Activated CD4-positive, alpha-beta T cell treated with anti-CD3 and anti-CD28 coated beads for 36 hours (primary cell): ENCODE results near the gene CACFD1. TPM values are rescaled to one million over a fixed set of nuclear protein-coding genes. Genes with fewer than 3 reads are reported as not detected.

Experiments used
- ATAC-seq: fragments of 200-7000 bp; cut with Tn5 transposase; one replicate; pipeline ENCODE4 v1.10.0; 2021; ENCODE audit warnings: mild to moderate bottlenecking, moderate library complexity
- CTCF ChIA-PET: fragments of 350-600 bp; sonication (Branson Sonifier 250); formaldehyde crosslinking; loops from one replicate; lab custom pipeline; 2021; ENCODE audit warnings: antibody characterized with exemption; lab: Charles Lee
- POLR2A ChIA-PET: fragments of 350-600 bp; sonication (Branson Sonifier 250); formaldehyde crosslinking; loops from one replicate; lab custom pipeline; 2021; ENCODE audit warnings: antibody characterized with exemption, inconsistent platforms; lab: Charles Lee
- DNase-seq: peaks from one replicate; pipeline ENCODE4 v3.0.0-alpha.2; 2020
- H3K27ac Mint-ChIP-seq: one replicate; pipeline ENCODE4 v1.8.0; 2021; ENCODE audit warnings: mixed read lengths
- H3K27me3 Mint-ChIP-seq: one replicate; pipeline ENCODE4 v1.8.0; 2021; ENCODE audit warnings: mixed read lengths
- H3K36me3 Mint-ChIP-seq: one replicate; pipeline ENCODE4 v1.8.0; 2021; ENCODE audit warnings: low read depth, mixed read lengths
- H3K4me1 Mint-ChIP-seq: one replicate; pipeline ENCODE4 v1.8.0; 2021; ENCODE audit warnings: mixed read lengths
- H3K4me3 Mint-ChIP-seq: one replicate; pipeline ENCODE4 v1.8.0; 2021; ENCODE audit warnings: mild to moderate bottlenecking, moderate library complexity, mixed read lengths
- H3K9me3 Mint-ChIP-seq: one replicate; pipeline ENCODE4 v1.8.0; 2021; ENCODE audit warnings: low read depth, mixed read lengths
- intact Hi-C, 2 experiments: fragments of 100-400 bp; cut with DNase I in 1 of 2; cut with micrococcal nuclease in 1 of 2; formaldehyde crosslinking; loops; one replicate each; pipeline versions ENCODE4 v1.14.2 to v1.15.1; 2022 to 2024; cut with DNase I, micrococcal nuclease
- total RNA-seq, 2 experiments: library from RNA; stranded (reverse); gene quantifications; one replicate each; pipeline ENCODE4 v1.2.3, GENCODE V29; 2021

Gene CACFD1
- total RNA-seq, 2 experiments from 2014 or later = 0.87 to 0.90 TPM

DNA sequence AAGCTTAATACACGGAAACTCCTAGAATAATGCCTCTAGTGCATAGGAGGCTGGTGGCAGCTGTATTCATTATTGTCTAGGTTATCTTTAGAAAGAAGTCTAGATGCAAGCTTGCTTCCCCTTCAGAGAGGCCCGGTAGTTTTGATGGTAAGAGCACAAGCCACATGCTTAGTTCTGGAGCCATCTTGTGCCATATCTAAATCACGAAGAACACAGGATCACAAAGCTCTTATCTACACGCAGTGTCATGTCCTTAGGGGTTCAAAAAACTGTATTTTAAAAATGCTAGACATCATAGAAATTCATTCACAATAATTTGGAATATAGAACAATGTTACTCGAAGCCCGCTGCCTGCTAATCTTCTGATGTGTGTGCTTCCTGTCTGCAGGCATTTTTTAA lies 6.2 kb downstream of the CACFD1 start:
- intact Hi-C loops = no loop called here
- no peaks in the 10 kb centered on the region for H3K36me3 Mint-ChIP-seq
- DNase-seq (no peak), ATAC-seq (no peak)
- no peaks in the 10 kb centered on the region for H3K9me3 Mint-ChIP-seq
- H3K4me3 Mint-ChIP-seq = no peak overlapping the region
- ChIA-PET POLR2A (no interaction called here), CTCF (interaction anchor here (1.6 kb wide), 1 partner anchor 14 kb away, joined by 3 read pairs; the partner anchor contains the start of gene SLC2A6)
- no peaks in the 10 kb centered on the region for H3K4me1 Mint-ChIP-seq
- no peaks in the 10 kb centered on the region for H3K27me3 Mint-ChIP-seq
- no peak overlapping the region for H3K27ac Mint-ChIP-seq

DNA sequence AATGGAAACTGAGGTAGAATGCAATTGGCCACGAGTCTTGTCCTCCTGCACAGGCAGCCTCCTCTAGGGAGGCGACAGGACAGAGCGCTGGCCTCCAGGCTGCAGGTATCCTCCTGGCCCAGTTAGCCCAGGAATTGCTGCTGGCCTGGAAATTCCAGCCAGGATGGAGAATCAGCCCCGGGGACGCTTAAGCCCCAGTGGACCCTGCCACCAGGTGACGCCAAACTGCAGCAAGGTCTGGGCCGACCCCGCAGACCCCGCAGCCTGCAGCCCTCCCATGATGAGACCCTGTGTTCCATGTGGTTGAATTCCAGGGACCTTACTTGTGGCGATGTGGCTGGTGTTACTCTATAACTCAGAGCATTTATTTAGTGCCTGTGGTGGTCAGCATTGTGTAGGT lies 7.3 kb downstream of the CACFD1 start:
- Mint-ChIP-seq H3K4me1 (no peaks in the 10 kb centered on the region), H3K9me3 (no peaks in the 10 kb centered on the region), H3K27me3 (no peaks in the 10 kb centered on the region), H3K4me3 (no peak overlapping the region), H3K36me3 (no peaks in the 10 kb centered on the region), H3K27ac (no peak overlapping the region)
- ChIA-PET CTCF (no interaction called here), POLR2A (no interaction called here)
- DNase-seq (no peak), ATAC-seq (no peak)
- intact Hi-C loops = no loop called here

DNA sequence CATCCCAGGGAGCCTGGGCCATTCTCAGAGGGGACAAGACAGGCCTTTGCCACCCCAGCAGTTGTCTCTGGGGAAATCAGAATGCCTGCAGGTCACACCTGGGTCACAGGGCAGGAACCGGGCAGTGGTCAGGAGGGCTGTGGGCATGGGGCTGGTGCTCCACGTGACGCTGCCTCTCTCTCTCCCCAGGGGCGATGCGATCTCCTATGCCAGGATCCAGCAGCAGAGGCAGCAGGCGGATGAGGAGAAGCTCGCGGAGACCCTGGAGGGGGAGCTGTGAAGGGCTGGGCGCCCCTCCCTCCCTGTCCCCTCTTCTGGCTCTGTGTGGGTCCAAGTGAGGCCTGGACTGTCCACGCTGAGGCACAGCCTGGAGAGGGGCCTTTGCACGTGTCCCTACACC lies 8.6 kb downstream of the CACFD1 start:
- no peaks in the 10 kb centered on the region for H3K9me3 Mint-ChIP-seq
- ChIA-PET CTCF (interaction anchor here (0.7 kb wide), 1 partner anchor 274 kb away, joined by 3 read pairs; no protein-coding TSS in a partner anchor), POLR2A (no interaction called here)
- H3K4me1 Mint-ChIP-seq = no peaks in the 10 kb centered on the region
- H3K27ac Mint-ChIP-seq = no peak overlapping the region
- no peak overlapping the region for H3K4me3 Mint-ChIP-seq
- intact Hi-C loops = no loop called here
- DNase-seq (no peak), ATAC-seq (no peak)
- no peaks in the 10 kb centered on the region for H3K36me3 Mint-ChIP-seq
- no peaks in the 10 kb centered on the region for H3K27me3 Mint-ChIP-seq

DNA sequence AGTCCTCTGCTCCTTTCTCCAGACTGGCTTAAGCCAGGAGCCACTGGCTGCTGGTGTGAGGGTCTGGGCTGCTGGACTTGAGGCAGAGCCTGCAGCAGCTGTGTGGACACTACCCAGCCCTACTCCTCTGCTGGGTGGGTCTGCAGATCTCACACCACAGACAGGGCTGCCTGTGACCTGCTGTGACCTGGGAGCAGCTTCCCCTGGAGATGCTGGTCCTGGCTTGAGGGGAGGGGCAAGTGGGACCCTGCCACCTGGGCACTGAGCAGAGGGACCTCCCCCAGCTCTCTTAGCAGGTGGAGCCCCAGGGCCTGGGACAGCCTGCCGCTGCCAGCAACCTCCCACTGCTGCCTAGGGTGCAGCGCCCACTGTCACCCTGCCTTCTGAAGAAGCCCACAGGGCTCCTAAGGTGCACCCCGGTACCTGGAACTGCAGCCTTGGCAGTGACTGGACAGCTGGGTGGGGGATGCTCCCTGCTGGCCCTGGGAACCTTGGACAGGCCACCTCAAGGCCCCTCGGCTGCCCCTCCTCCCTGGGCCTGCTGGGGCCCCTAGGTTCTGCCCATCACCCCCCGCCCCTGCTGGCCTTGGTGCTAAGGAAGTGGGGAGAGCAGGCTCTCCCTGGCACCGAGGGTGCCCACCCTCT lies 9.1 kb downstream of the CACFD1 start:
- Mint-ChIP-seq H3K4me3 (no peak overlapping the region), H3K27ac (no peak overlapping the region), H3K36me3 (no peaks in the 10 kb centered on the region), H3K4me1 (no peaks in the 10 kb centered on the region), H3K27me3 (no peaks in the 10 kb centered on the region), H3K9me3 (no peaks in the 10 kb centered on the region)
- ChIA-PET POLR2A (no interaction called here), CTCF (no interaction called here)
- ATAC-seq (no peak), DNase-seq (no peak)
- intact Hi-C loops = no loop called here

DNA sequence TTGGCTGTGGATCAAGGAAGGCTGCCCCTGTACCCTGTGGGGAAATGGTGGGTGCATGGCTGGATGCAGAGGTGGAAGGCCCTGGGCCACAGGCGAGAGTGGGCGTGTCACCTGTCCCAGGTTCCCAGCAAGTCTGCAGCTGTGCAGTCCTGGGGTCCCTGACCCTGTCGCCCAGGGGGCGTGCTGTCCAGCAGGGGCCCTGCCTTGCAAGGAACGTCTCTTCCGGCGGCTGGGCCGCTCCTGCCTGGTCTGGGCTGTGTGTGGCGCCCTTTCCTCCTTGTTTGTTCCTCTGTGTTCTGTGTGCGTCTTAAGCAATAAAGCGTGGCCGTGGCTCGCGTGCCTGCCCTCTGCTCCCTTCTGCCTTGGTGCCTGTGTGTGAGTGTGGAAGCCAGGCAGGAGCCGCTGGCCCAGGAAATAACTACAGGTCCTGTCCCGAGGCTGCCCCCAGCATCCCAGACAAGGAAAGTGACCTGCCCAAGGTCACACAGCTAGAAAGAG lies 10.7 kb downstream of the CACFD1 start:
- H3K4me3 Mint-ChIP-seq = no peak overlapping the region
- H3K4me1 Mint-ChIP-seq = no peaks in the 10 kb centered on the region
- H3K27ac Mint-ChIP-seq = no peak overlapping the region
- ChIA-PET POLR2A (no interaction called here), CTCF (no interaction called here)
- H3K36me3 Mint-ChIP-seq = no peaks in the 10 kb centered on the region
- DNase-seq = no peak
- no peak for ATAC-seq
- no peaks in the 10 kb centered on the region for H3K27me3 Mint-ChIP-seq
- intact Hi-C loops = no loop called here
- no peaks in the 10 kb centered on the region for H3K9me3 Mint-ChIP-seq

DNA sequence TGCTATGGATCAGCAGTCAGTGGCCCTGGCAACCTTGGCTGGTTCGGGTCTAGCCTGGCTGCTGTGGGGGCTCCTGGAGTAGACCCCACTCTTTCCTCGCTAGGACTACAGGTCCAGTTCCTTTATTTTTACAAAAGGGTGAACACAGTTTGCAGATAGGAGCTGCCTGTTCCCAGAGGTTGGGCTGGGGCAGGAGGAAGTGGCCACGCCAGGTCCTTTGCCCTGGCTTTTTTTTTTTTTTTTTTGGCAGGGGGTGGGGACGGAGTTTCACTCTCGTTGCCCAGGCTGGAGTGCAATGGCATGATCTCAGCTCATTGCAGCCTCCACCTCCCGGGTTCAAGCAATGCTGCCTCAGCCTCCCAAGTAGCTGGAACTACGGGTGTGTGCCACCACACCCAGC lies 11.2 kb downstream of the CACFD1 start:
- Mint-ChIP-seq H3K27me3 (no peaks in the 10 kb centered on the region), H3K36me3 (no peaks in the 10 kb centered on the region), H3K9me3 (no peaks in the 10 kb centered on the region), H3K4me1 (no peaks in the 10 kb centered on the region), H3K4me3 (no peak overlapping the region), H3K27ac (no peak overlapping the region)
- DNase-seq = no peak
- ATAC-seq = no peak
- POLR2A ChIA-PET = interaction anchor here (0.7 kb wide), 1 partner anchor 97 kb away, joined by 4 read pairs; no protein-coding TSS in a partner anchor
- CTCF ChIA-PET = interaction anchor here (0.7 kb wide), 1 partner anchor 1717 kb away, joined by 3 read pairs; no protein-coding TSS in a partner anchor
- intact Hi-C loops = no loop called here

DNA sequence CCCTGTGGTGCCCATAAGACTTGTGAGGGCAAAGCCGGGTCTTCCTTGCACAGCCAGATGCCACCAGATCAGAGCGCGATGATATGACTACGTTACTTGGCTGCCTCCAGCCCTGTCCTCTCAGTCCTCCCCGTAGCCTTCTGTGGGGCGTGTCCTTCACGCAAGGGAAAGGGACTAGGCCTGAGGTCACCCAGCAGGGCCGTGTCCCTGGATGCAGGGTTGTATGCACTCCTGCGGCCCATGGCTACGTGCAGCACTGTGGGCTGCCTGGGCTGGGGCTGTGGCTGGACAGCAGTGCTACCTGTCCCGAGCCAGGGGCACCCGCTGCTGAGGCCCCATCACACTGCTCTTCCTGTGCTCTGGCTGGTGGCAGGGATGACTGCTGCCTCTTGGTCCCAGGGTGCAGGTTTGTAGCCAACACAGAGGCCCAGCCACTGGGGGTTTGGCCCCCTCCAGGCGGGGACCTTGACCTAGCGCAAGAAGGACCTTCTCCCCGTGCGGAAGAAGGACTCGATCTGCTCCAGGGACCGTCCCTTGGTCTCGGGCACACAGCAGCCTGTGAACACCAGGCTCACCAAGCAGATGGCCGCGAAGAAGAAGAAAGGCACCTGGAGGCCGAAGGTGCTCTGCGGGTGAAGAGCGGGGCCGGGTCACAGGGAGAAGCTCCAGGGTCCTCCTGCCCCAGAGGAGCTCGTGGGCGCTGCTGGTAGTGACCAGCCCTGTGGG lies 11.9 kb downstream of the CACFD1 start:
- DNase-seq = no peak
- ATAC-seq = no peak
- Mint-ChIP-seq H3K4me1 (no peaks in the 10 kb centered on the region), H3K9me3 (no peaks in the 10 kb centered on the region), H3K27ac (no peak overlapping the region), H3K36me3 (no peaks in the 10 kb centered on the region), H3K27me3 (no peaks in the 10 kb centered on the region), H3K4me3 (no peak overlapping the region)
- ChIA-PET POLR2A (interaction anchor here (0.7 kb wide), 1 partner anchor 98 kb away, joined by 4 read pairs; no protein-coding TSS in a partner anchor), CTCF (interaction anchor here (0.7 kb wide), 1 partner anchor 1717 kb away, joined by 3 read pairs; no protein-coding TSS in a partner anchor)
- intact Hi-C loops = no loop called here

DNA sequence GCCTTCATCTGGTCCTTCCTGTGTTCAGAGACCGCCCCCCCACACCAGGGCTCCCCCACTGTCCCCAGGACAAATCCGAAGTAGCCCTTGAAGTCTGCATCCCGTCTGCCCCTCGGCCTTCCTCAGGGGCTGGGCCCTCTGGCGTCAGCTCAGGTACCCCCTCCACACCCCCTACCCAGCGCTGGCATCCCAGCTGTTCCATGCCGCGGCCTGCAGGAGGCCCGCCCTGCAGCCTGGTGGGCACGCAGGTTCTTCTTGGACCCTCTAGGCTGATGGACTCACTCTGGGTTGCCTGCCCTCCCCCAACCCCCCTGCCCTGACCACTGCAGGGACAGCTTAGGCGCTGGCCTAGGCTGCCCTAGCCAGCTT lies 12.5 kb downstream of the CACFD1 start:
- Mint-ChIP-seq H3K27me3 (no peaks in the 10 kb centered on the region), H3K4me3 (no peak overlapping the region), H3K9me3 (no peaks in the 10 kb centered on the region), H3K27ac (no peak overlapping the region), H3K4me1 (no peaks in the 10 kb centered on the region), H3K36me3 (no peaks in the 10 kb centered on the region)
- ChIA-PET CTCF (no interaction called here), POLR2A (no interaction called here)
- DNase-seq (no peak), ATAC-seq (no peak)
- intact Hi-C loops = no loop called here

DNA sequence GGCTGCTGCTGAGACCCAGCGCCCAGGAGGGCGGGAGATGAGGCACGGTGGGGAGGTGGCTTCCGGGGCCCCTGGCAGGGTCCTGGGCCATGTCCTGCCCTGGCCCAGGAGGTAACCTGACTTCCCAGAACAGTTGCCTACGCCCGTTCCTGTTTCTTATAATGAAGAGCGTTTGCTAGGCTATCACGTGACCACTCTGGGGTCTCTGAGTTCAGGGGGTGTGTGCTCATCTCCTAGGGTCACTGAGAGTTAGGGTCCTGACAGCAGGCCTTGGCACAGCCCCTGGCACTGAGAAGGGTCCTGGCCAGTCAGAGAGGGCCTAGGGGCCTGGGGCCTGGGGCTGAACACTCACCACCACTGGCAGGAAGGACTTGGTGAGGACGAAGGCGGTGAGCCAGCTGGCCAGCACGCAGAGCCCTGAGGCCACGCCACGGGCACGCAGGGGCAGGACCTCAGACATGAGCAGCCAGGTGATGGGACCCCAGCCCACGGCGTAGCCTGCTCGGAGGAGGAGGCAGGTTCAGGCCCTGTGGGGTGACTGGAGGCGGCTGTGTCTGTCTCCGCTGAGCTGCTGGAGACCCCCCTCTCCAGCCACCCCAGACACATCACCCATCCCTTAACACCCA lies 13.1 kb downstream of the CACFD1 start:
- Mint-ChIP-seq H3K9me3 (no peaks in the 10 kb centered on the region), H3K36me3 (no peaks in the 10 kb centered on the region), H3K27ac (no peak overlapping the region), H3K4me1 (no peaks in the 10 kb centered on the region), H3K27me3 (no peaks in the 10 kb centered on the region), H3K4me3 (no peak overlapping the region)
- ChIA-PET POLR2A (no interaction called here), CTCF (no interaction called here)
- intact Hi-C loops = no loop called here
- DNase-seq (no peak), ATAC-seq (no peak)

DNA sequence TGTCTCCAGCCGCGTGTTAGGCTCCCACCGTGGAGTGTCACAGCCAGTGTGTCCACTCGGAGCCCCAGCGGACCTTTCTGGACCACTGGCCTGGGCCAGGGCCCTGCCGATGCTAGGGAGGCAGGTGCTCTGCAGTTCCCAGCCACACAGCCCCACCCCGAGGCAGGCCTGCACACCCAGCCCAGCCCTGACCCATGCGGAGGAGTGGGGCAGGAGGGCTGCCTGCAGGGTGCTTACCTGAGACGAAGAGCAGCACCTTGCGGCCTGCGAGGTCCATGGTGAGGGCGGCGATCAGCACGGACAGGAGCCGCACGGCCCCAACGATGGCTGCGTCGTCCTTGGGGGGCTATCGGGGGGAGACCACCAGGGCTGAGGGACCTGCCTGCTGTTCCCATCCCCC lies 14.0 kb downstream of the CACFD1 start:
- no peaks in the 10 kb centered on the region for H3K9me3 Mint-ChIP-seq
- CTCF ChIA-PET = interaction anchor here (0.8 kb wide), 1 partner anchor 11 kb away, joined by 4 read pairs; no protein-coding TSS in a partner anchor

DNA sequence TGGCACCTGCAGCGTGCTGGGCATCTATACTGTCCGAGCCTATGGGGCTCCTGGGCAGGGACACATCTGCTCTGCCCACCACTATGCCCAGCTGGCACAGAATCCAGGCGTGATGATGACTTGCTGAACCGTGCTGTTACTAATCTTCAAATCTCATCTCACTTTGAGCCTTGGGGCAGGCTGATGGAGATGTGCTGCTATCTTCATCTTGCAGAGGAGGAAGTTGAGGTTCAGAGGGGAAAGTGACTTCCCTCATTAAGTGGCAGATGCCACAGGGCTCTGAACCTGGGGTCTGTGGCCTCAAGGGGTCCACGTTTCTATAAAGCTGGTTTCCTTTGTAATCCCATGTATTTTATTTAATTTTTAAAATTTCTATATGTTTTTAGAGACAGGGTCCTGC lies 14.4 kb downstream of the CACFD1 start:
- Mint-ChIP-seq H3K36me3 (no peaks in the 10 kb centered on the region), H3K4me1 (no peaks in the 10 kb centered on the region), H3K27ac (no peak overlapping the region), H3K9me3 (no peaks in the 10 kb centered on the region), H3K4me3 (no peak overlapping the region), H3K27me3 (no peaks in the 10 kb centered on the region)
- ChIA-PET CTCF (interaction anchor here (0.7 to 0.8 kb wide), 2 partner anchors 11 to 59 kb away, joined by 3 to 4 read pairs; no protein-coding TSS in a partner anchor), POLR2A (no interaction called here)
- DNase-seq (no peak), ATAC-seq (no peak)
- intact Hi-C loops = no loop called here

More for the DNA sequence above, 14.0 kb downstream of the CACFD1 start:
- Mint-ChIP-seq H3K27ac (no peak overlapping the region), H3K36me3 (no peaks in the 10 kb centered on the region), H3K4me3 (no peak overlapping the region), H3K4me1 (no peaks in the 10 kb centered on the region), H3K27me3 (no peaks in the 10 kb centered on the region)
- POLR2A ChIA-PET = no interaction called here
- no peak for ATAC-seq
- intact Hi-C loops = no loop called here
- no peak for DNase-seq
